ENCODE data around the gene MECP2.

DNA sequence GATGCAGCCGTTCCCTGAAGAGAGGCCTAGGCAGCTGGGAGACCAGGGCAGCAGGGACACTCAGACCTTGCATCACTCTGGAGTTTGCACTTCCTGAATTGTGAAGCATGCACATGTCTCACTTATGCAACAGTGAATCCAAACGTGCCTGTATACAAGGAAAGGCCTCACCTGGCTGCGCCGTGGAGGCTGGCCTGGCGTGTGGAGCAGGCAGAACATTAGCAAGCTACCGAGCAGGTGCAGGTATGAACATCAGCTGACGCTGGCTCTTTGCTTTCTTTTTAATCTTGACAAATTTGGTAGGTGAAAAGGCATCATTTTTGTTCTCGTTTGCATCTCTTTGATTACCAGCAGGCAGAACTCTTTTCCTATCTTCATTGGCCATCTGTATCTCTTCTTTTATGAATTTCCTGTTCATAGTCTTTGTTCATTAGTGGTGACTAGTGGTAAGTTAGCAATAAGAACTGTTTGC lies 40.7 kb downstream of the MECP2 start:
- TF ChIP-seq, protein P1, sequence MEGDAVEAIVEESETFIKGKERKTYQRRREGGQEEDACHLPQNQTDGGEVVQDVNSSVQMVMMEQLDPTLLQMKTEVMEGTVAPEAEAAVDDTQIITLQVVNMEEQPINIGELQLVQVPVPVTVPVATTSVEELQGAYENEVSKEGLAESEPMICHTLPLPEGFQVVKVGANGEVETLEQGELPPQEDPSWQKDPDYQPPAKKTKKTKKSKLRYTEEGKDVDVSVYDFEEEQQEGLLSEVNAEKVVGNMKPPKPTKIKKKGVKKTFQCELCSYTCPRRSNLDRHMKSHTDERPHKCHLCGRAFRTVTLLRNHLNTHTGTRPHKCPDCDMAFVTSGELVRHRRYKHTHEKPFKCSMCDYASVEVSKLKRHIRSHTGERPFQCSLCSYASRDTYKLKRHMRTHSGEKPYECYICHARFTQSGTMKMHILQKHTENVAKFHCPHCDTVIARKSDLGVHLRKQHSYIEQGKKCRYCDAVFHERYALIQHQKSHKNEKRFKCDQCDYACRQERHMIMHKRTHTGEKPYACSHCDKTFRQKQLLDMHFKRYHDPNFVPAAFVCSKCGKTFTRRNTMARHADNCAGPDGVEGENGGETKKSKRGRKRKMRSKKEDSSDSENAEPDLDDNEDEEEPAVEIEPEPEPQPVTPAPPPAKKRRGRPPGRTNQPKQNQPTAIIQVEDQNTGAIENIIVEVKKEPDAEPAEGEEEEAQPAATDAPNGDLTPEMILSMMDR (IDR thresholded peaks at IDR 0.05) = no peak
- TF ChIP-seq POLR2A (IDR thresholded peaks at IDR 0.05) = no peak
